Naive thymus-derived CD8-positive, alpha-beta T cell (primary cell): ENCODE data around the gene TCEAL9. TPM values are rescaled to one million over a fixed set of nuclear protein-coding genes. Genes with fewer than 3 reads are reported as not detected.
"Not testable (repeated sequence)": the region's sequence is repeated elsewhere in the genome, so short reads cannot be mapped to it uniquely, and the experiment has no call there.

Experiments used
- ATAC-seq, 2 donors: fragments of 150-1000 bp; cut with Tn5 transposase in 1 of 2; sonication (Bioruptor Pico), chemical (Tn5 transposase) in 1 of 2; 1 replicate in 1 of 2; 2 replicates in 1 of 2; pipeline ENCODE4 v1.10.0; 2021; ENCODE audit warnings: mild to moderate bottlenecking in 2 of 2, moderate library complexity in 2 of 2
- POLR2A ChIA-PET: fragments of 350-600 bp; sonication (Branson Sonifier 250); formaldehyde crosslinking; loops from one replicate; lab custom pipeline; 2021; ENCODE audit warnings: antibody characterized with exemption; lab: Charles Lee
- DNase-seq, 10 donors: peaks; one replicate each; pipeline versions ENCODE4 v3.0.0 to v3.0.0-alpha.2; 2020 to 2022
- H3K27ac Mint-ChIP-seq, 10 donors: one replicate each; pipeline ENCODE4 v1.8.0; 2020 to 2022; ENCODE audit warnings: mild to moderate bottlenecking in 10 of 10, mixed read lengths in 10 of 10, moderate library complexity in 4 of 10, inconsistent platforms in 1 of 10
- H3K27me3 Mint-ChIP-seq, 5 donors: one replicate each; pipeline ENCODE4 v1.8.0; 2021 to 2022; ENCODE audit warnings: mixed read lengths in 5 of 5
- H3K36me3 Mint-ChIP-seq, 3 donors: one replicate each; pipeline ENCODE4 v1.8.0; 2020 to 2022; ENCODE audit warnings: mixed read lengths in 3 of 3, mild to moderate bottlenecking in 2 of 3, inconsistent platforms in 1 of 3
- H3K4me1 Mint-ChIP-seq, 4 donors: one replicate each; pipeline ENCODE4 v1.8.0; 2021 to 2022; ENCODE audit warnings: mixed read lengths in 4 of 4
- H3K4me3 Mint-ChIP-seq, 10 donors: one replicate each; pipeline ENCODE4 v1.8.0; 2020 to 2022; ENCODE audit warnings: mild to moderate bottlenecking in 10 of 10, mixed read lengths in 10 of 10, moderate library complexity in 6 of 10, inconsistent platforms in 1 of 10
- H3K9me3 Mint-ChIP-seq, 9 donors: one replicate each; pipeline ENCODE4 v1.8.0; 2020 to 2022; ENCODE audit warnings: mixed read lengths in 9 of 9, mild to moderate bottlenecking in 3 of 9, inconsistent platforms in 1 of 9, moderate library complexity in 1 of 9
- polyA plus RNA-seq, 3 donors: library from polyadenylated mRNA; unstranded; fragments of 300-500 nt; fragmentation: Illumina TruSeq; gene quantifications; one replicate each; pipeline ENCODE4 v1.2.3, GENCODE V29; 2021
- total RNA-seq, 8 experiments: library from RNA in 2 of 8; stranded (reverse) in 2 of 8; gene quantifications; one replicate each; pipeline ENCODE4 v1.2.3 and lab custom pipeline; 2021 to 2026

Gene TCEAL9
- total and polyA plus RNA-seq, 5 experiments from 2014 or later: 1.3 to 5.2 (median 3.3) TPM

- Mint-ChIP-seq H3K27ac (peak overlapping the region in 8 of 10 donors; percentile 61 to 91 (median 81)), H3K4me3 (peak overlapping the region; percentile 77 to 87 (median 84)), H3K4me1 (peaks cover 4 to 11% (median 8%) of the 10 kb centered on the region in 4 donors), H3K9me3 (no peaks in the 10 kb centered on the region), H3K36me3 (no peaks in the 10 kb centered on the region), H3K27me3 (no peaks in the 10 kb centered on the region)
- peak; percentile 27 to 43 for ATAC-seq
- POLR2A ChIA-PET: interaction anchor here (0.9 kb wide), 1 partner anchor 9 kb away, joined by 3 read pairs; no protein-coding TSS in a partner anchor
- DNase-seq: no peak
These were observed 20.6 kb downstream of the TCEAL9 start for GRCh38 chrX:103376979-103377324.

- DNase-seq (no peak), ATAC-seq (no peak)
- no peaks in the 10 kb centered on the region for H3K36me3 Mint-ChIP-seq
- no peaks in the 10 kb centered on the region for H3K27me3 Mint-ChIP-seq
- no peaks in the 10 kb centered on the region for H3K9me3 Mint-ChIP-seq
- H3K27ac Mint-ChIP-seq: peak overlapping the region in 1 of 10 donors; percentile 65
- peak overlapping the region in 1 of 10 donors; percentile 7 for H3K4me3 Mint-ChIP-seq
- POLR2A ChIA-PET: no interaction called here
- peaks cover 4 to 11% (median 8%) of the 10 kb centered on the region in 4 donors for H3K4me1 Mint-ChIP-seq
These were observed 22.7 kb downstream of the TCEAL9 start for GRCh38 chrX:103378990-103379389.

- DNase-seq (no peak), ATAC-seq (no peak)
- Mint-ChIP-seq H3K9me3 (no peaks in the 10 kb centered on the region), H3K36me3 (no peaks in the 10 kb centered on the region), H3K4me1 (no peaks in the 10 kb centered on the region), H3K27ac (no peak overlapping the region), H3K27me3 (peaks cover 0 to 2% (median 0%) of the 10 kb centered on the region in 5 donors), H3K4me3 (no peak overlapping the region)
- POLR2A ChIA-PET: no interaction called here
These were observed 26.6 kb downstream of the TCEAL9 start for GRCh38 chrX:103382877-103383276.

- POLR2A ChIA-PET: no interaction called here
- H3K27ac Mint-ChIP-seq: no peak overlapping the region
- no peaks in the 10 kb centered on the region for H3K36me3 Mint-ChIP-seq
- no peak overlapping the region for H3K4me3 Mint-ChIP-seq
- H3K4me1 Mint-ChIP-seq: no peaks in the 10 kb centered on the region
- no peaks in the 10 kb centered on the region for H3K9me3 Mint-ChIP-seq
- DNase-seq: no peak
- H3K27me3 Mint-ChIP-seq: peaks cover 0 to 9% (median 4%) of the 10 kb centered on the region in 5 donors
- no peak for ATAC-seq
These were observed 28.4 kb downstream of the TCEAL9 start for GRCh38 chrX:103384672-103385071.

GRCh38 chrX:103385283-103385830 lies 29.1 kb downstream of the TCEAL9 start:
- POLR2A ChIA-PET: interaction anchor here (0.6 kb wide), 1 partner anchor 78 kb away, joined by 3 read pairs; no protein-coding TSS in a partner anchor
- not testable (repeated sequence) for H3K4me1 Mint-ChIP-seq, H3K27ac Mint-ChIP-seq, DNase-seq, H3K36me3 Mint-ChIP-seq, H3K4me3 Mint-ChIP-seq, H3K9me3 Mint-ChIP-seq, ATAC-seq
- H3K27me3 Mint-ChIP-seq: peaks cover 0 to 16% (median 6%) of the 10 kb centered on the region in 5 donors

GRCh38 chrX:103386332-103386731 lies 30.0 kb downstream of the TCEAL9 start:
- ATAC-seq (no peak), DNase-seq (no peak)
- Mint-ChIP-seq H3K27ac (no peak overlapping the region), H3K9me3 (no peaks in the 10 kb centered on the region), H3K27me3 (peaks cover 0 to 25% (median 11%) of the 10 kb centered on the region in 5 donors), H3K36me3 (no peaks in the 10 kb centered on the region), H3K4me3 (no peak overlapping the region), H3K4me1 (no peaks in the 10 kb centered on the region)
- POLR2A ChIA-PET: no interaction called here

- ATAC-seq: no peak
- POLR2A ChIA-PET: no interaction called here
- Mint-ChIP-seq H3K27me3 (peaks cover 0 to 25% (median 11%) of the 10 kb centered on the region in 5 donors), H3K9me3 (no peaks in the 10 kb centered on the region), H3K36me3 (no peaks in the 10 kb centered on the region), H3K4me3 (no peak overlapping the region), H3K27ac (no peak overlapping the region), H3K4me1 (no peaks in the 10 kb centered on the region)
- no peak for DNase-seq
These were observed 37.2 kb downstream of the TCEAL9 start for GRCh38 chrX:103393487-103393886.

GRCh38 chrX:103396186-103396585 lies 39.9 kb downstream of the TCEAL9 start:
- no peak for ATAC-seq
- no peaks in the 10 kb centered on the region for H3K9me3 Mint-ChIP-seq

GRCh38 chrX:103396660-103397059 lies 40.4 kb downstream of the TCEAL9 start:
- POLR2A ChIA-PET: no interaction called here
- Mint-ChIP-seq H3K27me3 (peaks cover 0 to 2% (median 0%) of the 10 kb centered on the region in 5 donors), H3K36me3 (no peaks in the 10 kb centered on the region), H3K4me3 (no peak overlapping the region), H3K4me1 (no peaks in the 10 kb centered on the region), H3K27ac (no peak overlapping the region), H3K9me3 (no peaks in the 10 kb centered on the region)
- ATAC-seq (no peak), DNase-seq (no peak)

More at GRCh38 chrX:103396186-103396585, 39.9 kb downstream of the TCEAL9 start:
- POLR2A ChIA-PET: no interaction called here
- Mint-ChIP-seq H3K36me3 (no peaks in the 10 kb centered on the region), H3K4me1 (no peaks in the 10 kb centered on the region), H3K4me3 (no peak overlapping the region), H3K27me3 (peaks cover 0 to 2% (median under 1%) of the 10 kb centered on the region in 5 donors), H3K27ac (no peak overlapping the region)
- no peak for DNase-seq

GRCh38 chrX:103397707-103398106 lies 41.4 kb downstream of the TCEAL9 start:
- Mint-ChIP-seq H3K9me3 (no peaks in the 10 kb centered on the region), H3K27me3 (peaks cover 0 to 4% (median 0%) of the 10 kb centered on the region in 5 donors), H3K4me1 (no peaks in the 10 kb centered on the region), H3K27ac (no peak overlapping the region), H3K4me3 (no peak overlapping the region), H3K36me3 (peaks cover 0 to 3% (median 0%) of the 10 kb centered on the region in 3 donors)
- POLR2A ChIA-PET: no interaction called here
- DNase-seq (no peak), ATAC-seq (no peak)

- DNase-seq (no peak), ATAC-seq (no peak)
- Mint-ChIP-seq H3K27ac (no peak overlapping the region), H3K4me3 (no peak overlapping the region), H3K36me3 (peaks cover 0 to 3% (median 0%) of the 10 kb centered on the region in 3 donors), H3K27me3 (peaks cover 0 to 2% (median 0%) of the 10 kb centered on the region in 5 donors), H3K9me3 (no peaks in the 10 kb centered on the region), H3K4me1 (no peaks in the 10 kb centered on the region)
- POLR2A ChIA-PET: no interaction called here
These were observed 42.1 kb downstream of the TCEAL9 start for GRCh38 chrX:103398421-103398864.

GRCh38 chrX:103399744-103400143 lies 43.4 kb downstream of the TCEAL9 start:
- H3K4me3 Mint-ChIP-seq: no peak overlapping the region

GRCh38 chrX:103400931-103401330 lies 44.6 kb downstream of the TCEAL9 start:
- ATAC-seq (no peak), DNase-seq (no peak)
- H3K4me3 Mint-ChIP-seq: no peak overlapping the region
- H3K36me3 Mint-ChIP-seq: peaks cover 0 to 3% (median 0%) of the 10 kb centered on the region in 3 donors
- no peak overlapping the region for H3K27ac Mint-ChIP-seq
- peaks cover 0 to 2% (median 0%) of the 10 kb centered on the region in 5 donors for H3K27me3 Mint-ChIP-seq
- peaks cover 2 to 11% (median 8%) of the 10 kb centered on the region in 4 donors for H3K4me1 Mint-ChIP-seq
- POLR2A ChIA-PET: no interaction called here
- peaks cover 0 to 2% (median 0%) of the 10 kb centered on the region in 9 donors for H3K9me3 Mint-ChIP-seq

More at GRCh38 chrX:103399744-103400143, 43.4 kb downstream of the TCEAL9 start:
- Mint-ChIP-seq H3K36me3 (peaks cover 0 to 3% (median 0%) of the 10 kb centered on the region in 3 donors), H3K27me3 (peaks cover 0 to 2% (median 0%) of the 10 kb centered on the region in 5 donors), H3K4me1 (peaks cover 2 to 7% (median 6%) of the 10 kb centered on the region in 4 donors), H3K27ac (no peak overlapping the region), H3K9me3 (no peaks in the 10 kb centered on the region)
- DNase-seq: no peak
- POLR2A ChIA-PET: no interaction called here
- no peak for ATAC-seq
